Gastroesophageal sphincter (tissue), 4 donors: ENCODE results near the gene METRNL. TPM values are rescaled to one million over a fixed set of nuclear protein-coding genes. Genes with fewer than 3 reads are reported as not detected.

Experiments used
- ATAC-seq: fragments of 150-250 bp; one replicate; pipeline ENCODE4 v1.9.1; 2016; ENCODE audit warnings: mild to moderate bottlenecking, moderate library complexity
- H3K27ac ChIP-seq, 4 donors: fragments of 200-600 bp; sonication (generic) in 3 of 4; 1 replicate in 3 of 4; 2 replicates in 1 of 4; pipeline ENCODE4 v1.5.1; 2016 to 2019
- H3K27me3 ChIP-seq: fragments of 200-600 bp; sonication (generic); one replicate; pipeline ENCODE4 v1.5.1; 2019
- H3K36me3 ChIP-seq, 2 donors: fragments of 200-600 bp; sonication (generic); one replicate each; pipeline ENCODE4 v1.5.1; 2019; ENCODE audit warnings: control low read depth in 1 of 2
- H3K4me1 ChIP-seq, 3 donors: fragments of 200-600 bp; sonication (generic); 1 replicate in 2 of 3; 2 replicates in 1 of 3; pipeline ENCODE4 v1.5.1; 2016 to 2019; ENCODE audit warnings: control low read depth in 2 of 3
- H3K4me3 ChIP-seq, 2 donors: fragments of 200-600 bp; sonication (generic); one replicate each; pipeline ENCODE4 v1.5.1; 2019; ENCODE audit warnings: mild to moderate bottlenecking in 1 of 2, moderate library complexity in 1 of 2
- H3K9me3 ChIP-seq, 3 donors: fragments of 200-600 bp; sonication (generic); one replicate each; pipeline ENCODE4 v1.5.1; 2017 to 2019; ENCODE audit warnings: control low read depth in 2 of 3
- EP300 ChIP-seq: sonication (generic); formaldehyde crosslinking; IDR thresholded peaks from one replicate; pipeline ENCODE4 v1.6.1; 2017; ENCODE audit warnings: antibody characterized with exemption, mild to moderate bottlenecking
- POLR2A ChIP-seq, 2 donors: fragments of 450-650 bp; IDR thresholded peaks; one replicate each; pipeline ENCODE4 v1.6.1; 2017; ENCODE audit warnings: antibody characterized with exemption in 2 of 2, mild to moderate bottlenecking in 2 of 2, moderate library complexity in 1 of 2
- POLR2AphosphoS5 ChIP-seq: sonication (generic); formaldehyde crosslinking; IDR thresholded peaks from one replicate; pipeline ENCODE4 v1.6.1; 2017; ENCODE audit warnings: antibody characterized with exemption
- WGBS, 2 donors: methylation state at CpG; one replicate each; pipeline ENCODE4 v1.1.5; 2018; ENCODE audit warnings: low coverage in 1 of 2; 5-methylcytosine and 5-hydroxymethylcytosine counted together
- total RNA-seq, 4 donors: library from RNA; depleted of rRNA; stranded (reverse); fragments of >200 nt; gene quantifications; one replicate each; pipeline ENCODE4 v1.1.0, GENCODE V29; 2016
- TF ChIP-seq, protein P1 (sequence below), 4 experiments: fragments of 200-600 bp in 2 of 4; fragments of 450-650 bp in 2 of 4; sonication (generic) in 1 of 4; IDR thresholded peaks; one replicate each; pipeline ENCODE4 v1.5.1; 2017 to 2019; ENCODE audit warnings: antibody characterized with exemption in 4 of 4, mild to moderate bottlenecking in 2 of 4, moderate library complexity in 2 of 4

The METRNL gene
- total RNA-seq, 4 donors from 2014 or later, result 41.1 to 82.6 (median 66.3) TPM

GRCh38 chr17:83086907-83087787 is 7.7 kb downstream of the METRNL start:
- Histone ChIP-seq H3K27me3 (no peaks in the 10 kb centered on the region), H3K36me3 (peaks cover 0 to 60% of the 10 kb centered on the region in 2 donors), H3K4me3 (no peak overlapping the region), H3K4me1 (peaks cover 0 to 95% (median 69%) of the 10 kb centered on the region in 3 donors), H3K27ac (peak overlapping the region in 1 of 4 donors; percentile 90), H3K9me3 (no peaks in the 10 kb centered on the region)
- ATAC-seq, result no peak
- whole genome bisulfite sequencing, 2 donors, result 88 to 95% methylated on average over 4 to 5 of the region's 39 CpGs
- TF ChIP-seq POLR2AphosphoS5, result no peak
- no peak for TF ChIP-seq POLR2A (IDR thresholded peaks at IDR 0.05)
- TF ChIP-seq, protein P1, sequence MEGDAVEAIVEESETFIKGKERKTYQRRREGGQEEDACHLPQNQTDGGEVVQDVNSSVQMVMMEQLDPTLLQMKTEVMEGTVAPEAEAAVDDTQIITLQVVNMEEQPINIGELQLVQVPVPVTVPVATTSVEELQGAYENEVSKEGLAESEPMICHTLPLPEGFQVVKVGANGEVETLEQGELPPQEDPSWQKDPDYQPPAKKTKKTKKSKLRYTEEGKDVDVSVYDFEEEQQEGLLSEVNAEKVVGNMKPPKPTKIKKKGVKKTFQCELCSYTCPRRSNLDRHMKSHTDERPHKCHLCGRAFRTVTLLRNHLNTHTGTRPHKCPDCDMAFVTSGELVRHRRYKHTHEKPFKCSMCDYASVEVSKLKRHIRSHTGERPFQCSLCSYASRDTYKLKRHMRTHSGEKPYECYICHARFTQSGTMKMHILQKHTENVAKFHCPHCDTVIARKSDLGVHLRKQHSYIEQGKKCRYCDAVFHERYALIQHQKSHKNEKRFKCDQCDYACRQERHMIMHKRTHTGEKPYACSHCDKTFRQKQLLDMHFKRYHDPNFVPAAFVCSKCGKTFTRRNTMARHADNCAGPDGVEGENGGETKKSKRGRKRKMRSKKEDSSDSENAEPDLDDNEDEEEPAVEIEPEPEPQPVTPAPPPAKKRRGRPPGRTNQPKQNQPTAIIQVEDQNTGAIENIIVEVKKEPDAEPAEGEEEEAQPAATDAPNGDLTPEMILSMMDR (IDR thresholded peaks at IDR 0.05), result no peak

- TF ChIP-seq POLR2A (IDR thresholded peaks at IDR 0.05) (no peak), POLR2AphosphoS5 (no peak), EP300 (no peak)
- TF ChIP-seq, protein P1 (IDR thresholded peaks at IDR 0.05), result no peak
- Histone ChIP-seq H3K4me1 (peaks cover 0 to 90% (median 63%) of the 10 kb centered on the region in 3 donors), H3K27me3 (no peaks in the 10 kb centered on the region), H3K27ac (peak overlapping the region in 1 of 4 donors; percentile 90), H3K4me3 (no peak overlapping the region), H3K9me3 (no peaks in the 10 kb centered on the region), H3K36me3 (peaks cover 0 to 65% of the 10 kb centered on the region in 2 donors)
- ATAC-seq, result no peak
- WGBS, 2 donors, result no CpG with 5 or more reads among the region's 31 CpGs
Observed at GRCh38 chr17:83087788-83088360, 8.5 kb downstream of the METRNL start.

DNA sequence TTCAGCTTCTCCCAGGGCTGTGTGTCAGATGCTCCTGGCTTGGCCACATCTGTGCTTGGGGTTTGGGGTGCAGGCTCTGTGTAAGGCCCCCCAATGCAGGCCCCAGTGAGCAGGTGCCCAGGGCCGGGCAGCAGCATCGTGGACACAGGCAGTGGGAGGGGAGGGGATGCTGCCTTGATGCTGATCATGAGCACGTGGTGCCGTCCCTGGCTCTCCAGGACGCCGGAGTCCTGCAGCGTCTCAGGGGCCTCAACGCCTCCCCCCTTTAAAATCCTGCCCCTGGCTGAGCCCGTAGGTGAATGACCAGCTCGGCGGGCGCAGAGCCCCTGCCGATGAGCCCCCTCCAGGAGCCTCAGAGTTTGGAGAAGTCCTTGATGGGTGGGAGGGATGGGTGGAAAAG is 9.0 kb downstream of the METRNL start:
- Histone ChIP-seq H3K4me1 (peaks cover 0 to 84% (median 57%) of the 10 kb centered on the region in 3 donors), H3K4me3 (no peak overlapping the region), H3K36me3 (peaks cover 0 to 70% of the 10 kb centered on the region in 2 donors), H3K27ac (peak overlapping the region in 1 of 4 donors; percentile 63), H3K9me3 (no peaks in the 10 kb centered on the region), H3K27me3 (no peaks in the 10 kb centered on the region)
- ATAC-seq, result no peak
- 80% methylated on average over 1 of the region's 13 CpGs; no CpG with 5 or more reads in 1 of the 2 donors for WGBS, 2 donors
- TF ChIP-seq EP300, result no peak
- TF ChIP-seq POLR2A (IDR thresholded peaks at IDR 0.05), result no peak
- no peak for TF ChIP-seq POLR2AphosphoS5
- TF ChIP-seq, protein P1 (IDR thresholded peaks at IDR 0.05), result no peak

- Histone ChIP-seq H3K27me3 (no peaks in the 10 kb centered on the region), H3K4me1 (peaks cover 0 to 79% (median 53%) of the 10 kb centered on the region in 3 donors), H3K36me3 (peaks cover 0 to 75% of the 10 kb centered on the region in 2 donors), H3K4me3 (no peak overlapping the region), H3K9me3 (no peaks in the 10 kb centered on the region), H3K27ac (peak overlapping the region in 1 of 4 donors; percentile 63)
- 65 to 80% methylated on average over 4 to 9 of the region's 15 CpGs for WGBS, 2 donors
- ATAC-seq, result no peak
- no peak for TF ChIP-seq POLR2A (IDR thresholded peaks at IDR 0.05)
Observed at GRCh38 chr17:83088909-83089308, 9.5 kb downstream of the METRNL start.

DNA sequence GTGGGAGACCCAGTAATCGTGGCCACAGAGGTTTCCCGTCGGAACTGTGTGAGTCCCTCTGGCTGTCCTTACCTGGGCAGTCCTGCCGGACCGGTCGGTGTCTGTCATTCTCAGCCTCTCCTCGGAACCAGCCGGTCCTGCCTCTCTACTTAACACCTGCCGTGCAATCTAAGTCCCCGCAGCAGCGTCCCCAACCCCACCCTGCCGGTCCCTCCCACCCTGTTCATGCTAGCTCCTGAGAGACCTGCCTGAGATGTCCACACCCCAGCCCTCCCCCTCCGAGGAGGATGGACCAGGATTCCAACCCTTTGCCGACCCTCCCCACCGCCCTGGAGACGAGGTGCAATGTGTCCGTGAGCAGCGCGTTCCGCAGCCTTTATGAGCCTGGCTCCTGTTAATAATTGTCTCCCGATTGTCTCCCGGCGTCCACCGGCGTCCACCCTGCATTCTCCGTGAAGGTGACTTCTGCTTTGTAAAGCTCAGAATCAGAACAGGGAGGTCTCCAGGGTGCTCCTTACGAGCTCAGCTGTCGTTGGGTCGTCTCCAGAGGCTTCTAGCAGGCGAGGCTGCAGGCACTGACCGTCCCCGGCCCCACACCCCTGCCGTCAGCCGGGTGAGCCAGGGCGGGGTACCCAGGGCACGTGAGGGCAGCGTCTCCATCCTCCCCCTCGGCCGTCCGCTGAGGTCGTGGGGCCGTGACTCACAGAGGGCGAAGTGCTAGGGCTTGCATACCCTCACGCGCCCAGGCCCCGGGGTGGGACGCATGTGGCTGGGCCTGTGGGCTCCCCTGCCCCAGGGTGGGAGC is 10.1 kb downstream of the METRNL start:
- ATAC-seq, result peak; percentile 28
- peaks cover 0 to 80% of the 10 kb centered on the region in 2 donors for H3K36me3 ChIP-seq

More for the DNA sequence above, 10.1 kb downstream of the METRNL start:
- TF ChIP-seq POLR2A (IDR thresholded peaks at IDR 0.05) (no peak), EP300 (no peak)
- 74 to 84% methylated on average over 8 to 11 of the region's 47 CpGs for WGBS, 2 donors
- Histone ChIP-seq H3K9me3 (no peaks in the 10 kb centered on the region), H3K4me1 (peaks cover 0 to 73% (median 47%) of the 10 kb centered on the region in 3 donors), H3K27ac (peak overlapping the region in 1 of 4 donors; percentile 63), H3K4me3 (no peak overlapping the region), H3K27me3 (no peaks in the 10 kb centered on the region)
